ENCODE measurements around the gene STK24. TPM values are rescaled to one million over a fixed set of nuclear protein-coding genes. Genes with fewer than 3 reads are reported as not detected.
A peak's percentile ranks its signal among the peaks of the same experiment; 100 is the strongest.

Gene STK24
- total RNA-seq, 2 donors from 2014 or later = 115 to 125 TPM

DNA sequence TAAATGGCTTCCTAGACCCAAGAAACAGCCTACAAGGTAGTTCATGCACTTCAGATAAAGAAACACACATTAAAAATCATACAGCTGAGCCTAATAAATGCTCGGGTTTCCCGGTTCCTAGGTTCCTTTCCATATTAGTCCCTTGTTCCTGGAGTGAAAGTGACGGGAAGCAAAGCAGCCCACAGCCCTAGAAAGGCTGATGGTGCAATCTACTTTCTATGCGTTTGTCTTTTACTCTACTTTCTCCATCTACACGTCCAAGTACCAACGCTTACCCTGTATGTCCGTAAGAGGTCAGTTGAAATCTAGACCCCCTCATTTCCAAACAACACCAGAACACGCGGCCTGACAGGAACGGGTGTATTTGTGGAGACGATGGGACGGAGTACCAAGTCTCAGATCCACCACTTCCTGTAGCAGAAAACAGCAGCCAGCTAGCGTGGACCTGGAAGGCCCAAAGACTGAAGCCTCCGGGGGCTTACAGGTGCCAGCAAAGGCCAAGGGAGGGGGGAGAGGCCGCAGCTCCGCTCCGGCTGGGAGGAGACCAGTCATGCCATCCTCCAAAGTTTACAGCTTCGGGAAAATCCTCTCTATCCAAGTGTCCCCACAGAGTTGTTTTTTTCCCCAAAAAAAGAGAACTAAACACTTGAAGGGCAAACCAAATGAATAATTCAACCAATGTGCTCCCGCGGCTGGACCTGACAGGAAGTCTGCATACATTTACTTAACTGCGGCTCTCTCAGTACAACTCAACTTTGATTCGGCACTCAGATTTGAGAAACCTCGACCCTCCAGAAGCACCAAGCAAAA lies 34.1 kb downstream of the STK24 start:
- Mint-ChIP-seq H3K4me1 (peaks cover 60% of the 10 kb centered on the region), H3K9me3 (no peaks in the 10 kb centered on the region), H3K36me3 (ENCODE audit: low read depth) (peaks cover 11% of the 10 kb centered on the region), H3K27ac (peak overlapping the region; percentile 81), H3K27me3 (ENCODE audit: insufficient read depth) (no peaks in the 10 kb centered on the region), H3K4me3 (no peak overlapping the region)
- Histone ChIP-seq H3K4me1 (ENCODE audit: control insufficient read depth, insufficient read depth, low read length) (peaks cover 17% of the 10 kb centered on the region), H3K27me3 (ENCODE audit: control insufficient read depth, insufficient read depth, low read length, poor library complexity, severe bottlenecking) (no peaks in the 10 kb centered on the region), H3K9ac (ENCODE audit: extremely low read depth, low read length, poor library complexity, severe bottlenecking) (no peak overlapping the region), H3K4me3 (ENCODE audit: low read length) (no peak overlapping the region), H3K27ac (ENCODE audit: low read depth, low read length) (no peak overlapping the region), H3K36me3 (ENCODE audit: control insufficient read depth, insufficient read depth, low read length) (peaks cover 11% of the 10 kb centered on the region), H3K9me3 (ENCODE audit: control insufficient read depth, low read length) (no peaks in the 10 kb centered on the region)
- TF ChIP-seq, protein P1, sequence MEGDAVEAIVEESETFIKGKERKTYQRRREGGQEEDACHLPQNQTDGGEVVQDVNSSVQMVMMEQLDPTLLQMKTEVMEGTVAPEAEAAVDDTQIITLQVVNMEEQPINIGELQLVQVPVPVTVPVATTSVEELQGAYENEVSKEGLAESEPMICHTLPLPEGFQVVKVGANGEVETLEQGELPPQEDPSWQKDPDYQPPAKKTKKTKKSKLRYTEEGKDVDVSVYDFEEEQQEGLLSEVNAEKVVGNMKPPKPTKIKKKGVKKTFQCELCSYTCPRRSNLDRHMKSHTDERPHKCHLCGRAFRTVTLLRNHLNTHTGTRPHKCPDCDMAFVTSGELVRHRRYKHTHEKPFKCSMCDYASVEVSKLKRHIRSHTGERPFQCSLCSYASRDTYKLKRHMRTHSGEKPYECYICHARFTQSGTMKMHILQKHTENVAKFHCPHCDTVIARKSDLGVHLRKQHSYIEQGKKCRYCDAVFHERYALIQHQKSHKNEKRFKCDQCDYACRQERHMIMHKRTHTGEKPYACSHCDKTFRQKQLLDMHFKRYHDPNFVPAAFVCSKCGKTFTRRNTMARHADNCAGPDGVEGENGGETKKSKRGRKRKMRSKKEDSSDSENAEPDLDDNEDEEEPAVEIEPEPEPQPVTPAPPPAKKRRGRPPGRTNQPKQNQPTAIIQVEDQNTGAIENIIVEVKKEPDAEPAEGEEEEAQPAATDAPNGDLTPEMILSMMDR (conservative IDR thresholded peaks at IDR 0.05) = no peak
- 86 to 88% methylated on average over 16 to 23 of the region's 23 CpGs for whole genome bisulfite sequencing, 2 experiments (ENCODE audit: insufficient coverage in 1 of 2, insufficient read length in 1 of 2)
- DNase-seq = no peak

DNA sequence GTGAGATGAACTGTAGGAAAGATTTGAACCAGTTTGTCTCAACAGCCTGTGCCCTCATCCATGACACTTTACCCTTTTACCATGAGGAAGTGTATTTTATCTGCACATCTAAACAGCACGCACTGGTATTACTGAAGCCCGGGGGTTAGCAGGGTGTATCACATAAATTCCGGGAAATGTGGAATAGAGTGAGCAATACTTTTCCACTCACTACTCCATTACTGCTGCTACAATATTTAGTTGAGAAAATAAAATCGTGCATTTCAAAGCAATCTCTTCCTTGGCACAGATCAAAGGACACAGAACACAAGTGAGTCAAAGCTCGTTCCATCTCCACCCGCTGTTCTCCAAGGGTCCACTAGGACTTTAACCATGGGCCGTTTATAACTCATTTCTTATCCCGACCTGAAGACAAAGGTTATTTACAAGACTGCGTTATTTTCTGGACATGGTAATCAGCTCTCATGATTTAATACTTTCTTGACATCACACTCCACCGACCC lies 35.2 kb downstream of the STK24 start:
- Mint-ChIP-seq H3K27ac (no peak overlapping the region), H3K4me1 (peaks cover 63% of the 10 kb centered on the region), H3K9me3 (no peaks in the 10 kb centered on the region), H3K36me3 (ENCODE audit: low read depth) (peaks cover 8% of the 10 kb centered on the region), H3K27me3 (ENCODE audit: insufficient read depth) (no peaks in the 10 kb centered on the region), H3K4me3 (no peak overlapping the region)
- Histone ChIP-seq H3K4me1 (ENCODE audit: control insufficient read depth, insufficient read depth, low read length) (peaks cover 17% of the 10 kb centered on the region), H3K27me3 (ENCODE audit: control insufficient read depth, insufficient read depth, low read length, poor library complexity, severe bottlenecking) (no peaks in the 10 kb centered on the region), H3K9ac (ENCODE audit: extremely low read depth, low read length, poor library complexity, severe bottlenecking) (no peak overlapping the region), H3K9me3 (ENCODE audit: control insufficient read depth, low read length) (no peaks in the 10 kb centered on the region), H3K36me3 (ENCODE audit: control insufficient read depth, insufficient read depth, low read length) (peaks cover 11% of the 10 kb centered on the region), H3K4me3 (ENCODE audit: low read length) (no peak overlapping the region), H3K27ac (ENCODE audit: low read depth, low read length) (no peak overlapping the region)
- TF ChIP-seq, protein P1 (conservative IDR thresholded peaks at IDR 0.05) = peak; percentile 54
- WGBS, 2 experiments (ENCODE audit: insufficient coverage in 1 of 2, insufficient read length in 1 of 2) = 83 to 97% methylated on average over 6 to 9 of the region's 10 CpGs
- no peak for DNase-seq

DNA sequence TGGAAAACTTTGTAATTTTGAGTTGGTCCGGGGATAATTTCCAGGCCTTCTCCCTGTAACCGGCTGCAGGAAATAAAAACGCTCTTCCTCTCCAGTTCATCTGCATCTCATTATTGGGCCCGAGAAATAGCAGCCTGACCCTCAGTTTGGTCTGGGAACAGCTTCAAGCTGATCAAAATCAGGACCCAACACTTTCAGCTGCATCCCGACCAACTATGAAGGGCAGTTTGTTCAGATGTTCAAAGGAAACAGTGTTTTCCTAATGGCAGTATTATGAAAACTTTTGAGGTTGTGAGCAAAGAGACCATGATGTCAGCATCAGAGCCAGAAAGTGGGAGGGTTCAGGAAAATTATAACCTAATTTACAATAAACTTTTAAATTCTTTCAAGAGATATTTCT lies 35.7 kb downstream of the STK24 start:
- peak overlapping the region; percentile 71 for H3K27ac Mint-ChIP-seq
- TF ChIP-seq, protein P1 (conservative IDR thresholded peaks at IDR 0.05) = no peak
- peaks cover 11% of the 10 kb centered on the region for H3K36me3 ChIP-seq (ENCODE audit: control insufficient read depth, insufficient read depth, low read length)
- no peak overlapping the region for H3K27ac ChIP-seq (ENCODE audit: low read depth, low read length)
- no peaks in the 10 kb centered on the region for H3K9me3 Mint-ChIP-seq
- H3K27me3 ChIP-seq (ENCODE audit: control insufficient read depth, insufficient read depth, low read length, poor library complexity, severe bottlenecking) = no peaks in the 10 kb centered on the region
- peaks cover 63% of the 10 kb centered on the region for H3K4me1 Mint-ChIP-seq
- no peaks in the 10 kb centered on the region for H3K27me3 Mint-ChIP-seq (ENCODE audit: insufficient read depth)
- peaks cover 14% of the 10 kb centered on the region for H3K4me1 ChIP-seq (ENCODE audit: control insufficient read depth, insufficient read depth, low read length)
- peaks cover 8% of the 10 kb centered on the region for H3K36me3 Mint-ChIP-seq (ENCODE audit: low read depth)
- H3K9ac ChIP-seq (ENCODE audit: extremely low read depth, low read length, poor library complexity, severe bottlenecking) = no peak overlapping the region
- peak; percentile 27 for DNase-seq
- no peaks in the 10 kb centered on the region for H3K9me3 ChIP-seq (ENCODE audit: control insufficient read depth, low read length)
- no peak overlapping the region for H3K4me3 ChIP-seq (ENCODE audit: low read length)
- H3K4me3 Mint-ChIP-seq = no peak overlapping the region
- 93 to 98% methylated on average over 5 of the region's 5 CpGs for WGBS, 2 experiments (ENCODE audit: insufficient coverage in 1 of 2, insufficient read length in 1 of 2)

Data from endodermal cell (in vitro differentiated cells).